K562 (cell line): Measurements from ENCODE around the gene TSPAN3. TPM values are rescaled to one million over a fixed set of nuclear protein-coding genes. Genes with fewer than 3 reads are reported as not detected.

ENCODE experiments used
- ATAC-seq: fragments of 200-7000 bp; cut with Tn5 transposase; 3 replicates; pipeline ENCODE4 v1.9.1; 2020; ENCODE audit warnings: moderate library complexity
- BruUV-seq: library from RNA; stranded (reverse); fragments of 400-500 nt; replicated peaks from 2 replicates; lab custom pipeline; 2021; lab: Mats Ljungman, UMichigan
- CTCF ChIA-PET: fragments of 300-600 bp; formaldehyde crosslinking; extraction: SDS; loops from one replicate; lab custom pipeline; 2021; ENCODE audit warnings: low intra/inter-chr PET ratio; lab: Yijun Ruan, JAX
- POLR2A ChIA-PET: fragments of 300-600, 350-650 bp; sonication (Branson Sonifier 250); formaldehyde crosslinking; extraction: SDS; loops from one replicate; lab custom pipeline; 2021; ENCODE audit warnings: antibody characterized with exemption, inconsistent platforms; lab: Yijun Ruan, JAX
- DNase-seq, 4 experiments: peaks; one replicate each; pipeline versions ENCODE4 v3.0.0 to v3.0.0-alpha.2; 2011 to 2018; ENCODE audit warnings: low spot score in 3 of 4, mixed read lengths in 3 of 4; ENCODE audit errors: extremely low read depth in 1 of 4
- FAIRE-seq: peaks from 2 replicates; lab custom pipeline; 2011; peaks lifted over from hg19 to GRCh38; lab: Jason Lieb, UNC
- H2AFZ ChIP-seq: 2 replicates; pipeline ENCODE4 v1.6.0; 2011; ENCODE audit warnings: low read depth, low read length, control low read depth, inconsistent platforms
- H3K27ac ChIP-seq: fragments of 200-600 bp; 3 replicates; pipeline ENCODE4 v1.8.0; 2011; ENCODE audit warnings: low read depth, mild to moderate bottlenecking, control low read depth, inconsistent platforms, low read length, moderate library complexity, mixed read lengths; ENCODE audit errors: extremely low read depth
- H3K27me3 ChIP-seq, 2 experiments: fragments of 300-600 bp in 1 of 2; 2 replicates in 1 of 2; 3 replicates in 1 of 2; pipeline versions ENCODE4 v1.6.0 to v1.8.0; 2011; ENCODE audit warnings: inconsistent platforms in 2 of 2, low read length in 2 of 2, mild to moderate bottlenecking in 1 of 2, mixed read lengths in 1 of 2, moderate library complexity in 1 of 2; ENCODE audit not compliant: control insufficient read depth in 2 of 2, insufficient read depth in 2 of 2
- H3K36me3 ChIP-seq: fragments of 300-600 bp; 3 replicates; pipeline ENCODE4 v1.8.0; 2011; ENCODE audit warnings: mild to moderate bottlenecking, low read length, inconsistent platforms; ENCODE audit not compliant: control insufficient read depth, insufficient read depth
- H3K4me1 ChIP-seq, 2 experiments: fragments of 200-600 bp in 1 of 2; replicated peaks in 1 of 2; 2 replicates in 1 of 2; 3 replicates in 1 of 2; pipeline versions ENCODE4 v1.5.1 to v1.8.0; 2011; ENCODE audit warnings: inconsistent platforms in 2 of 2, low read length in 2 of 2, mild to moderate bottlenecking in 1 of 2, mixed read lengths in 1 of 2, moderate library complexity in 1 of 2; ENCODE audit not compliant: control insufficient read depth in 2 of 2, insufficient read depth in 2 of 2
- H3K4me2 ChIP-seq: 2 replicates; pipeline ENCODE4 v1.6.1; 2011; ENCODE audit warnings: low read length, control low read depth, inconsistent platforms, mixed read lengths; ENCODE audit not compliant: insufficient read depth
- H3K4me3 ChIP-seq: fragments of 200-600 bp; sonication (generic), shearing (Covaris generic); 2 replicates; pipeline ENCODE4 v1.5.1; 2016; ENCODE audit warnings: control low read depth, inconsistent platforms
- H3K79me2 ChIP-seq: fragments of 200-600 bp; 3 replicates; pipeline ENCODE4 v1.8.0; 2011; ENCODE audit warnings: low read length, inconsistent platforms; ENCODE audit not compliant: control insufficient read depth, insufficient read depth
- H3K9ac ChIP-seq, 2 experiments: 2 replicates each; pipeline versions ENCODE4 v1.6.0 to v1.6.1; 2011; ENCODE audit warnings: low read depth in 2 of 2, low read length in 2 of 2, control low read depth in 1 of 2, inconsistent platforms in 1 of 2, mild to moderate bottlenecking in 1 of 2, mixed read lengths in 1 of 2; ENCODE audit not compliant: insufficient read depth in 1 of 2
- H3K9me1 ChIP-seq: one replicate; pipeline ENCODE4 v1.6.0; 2011; ENCODE audit warnings: inconsistent platforms, mild to moderate bottlenecking, low read length, moderate library complexity; ENCODE audit not compliant: control insufficient read depth, insufficient read depth
- H3K9me3 ChIP-seq: replicated peaks from 2 replicates; pipeline ENCODE4 v1.5.1; 2011; ENCODE audit warnings: low read depth, low read length, inconsistent platforms; ENCODE audit not compliant: control insufficient read depth, insufficient read depth
- H4K20me1 ChIP-seq: replicated peaks from 2 replicates; pipeline ENCODE4 v1.6.1; 2011; ENCODE audit warnings: low read length, inconsistent platforms, mixed read lengths; ENCODE audit not compliant: control insufficient read depth, insufficient read depth
- ARID1B ChIP-seq: fragments of 450-650 bp; IDR thresholded peaks from 2 replicates; pipeline ENCODE4 v1.6.1; 2016; ENCODE audit warnings: antibody characterized with exemption, mild to moderate bottlenecking, inconsistent platforms
- CAMTA2 ChIP-seq: fragments of 250-450 bp; sonication (Bioruptor Pico); conservative IDR thresholded peaks from 2 replicates; pipeline ENCODE4 v1.5.1; 2022
- CCNT2 ChIP-seq: IDR thresholded peaks from 2 replicates; pipeline ENCODE4 v1.6.1; 2011; ENCODE audit warnings: borderline replicate concordance, low read depth, mild to moderate bottlenecking, moderate library complexity, mixed read lengths, low read length; ENCODE audit not compliant: insufficient read length; ENCODE audit errors: extremely low read depth
- FOXJ3 ChIP-seq: sonication (generic); formaldehyde crosslinking; IDR thresholded peaks from 2 replicates; pipeline ENCODE4 v1.4.0; 2020; ENCODE audit warnings: mild to moderate bottlenecking, missing genetic modification reagents
- GTF2A2 ChIP-seq: IDR thresholded peaks from 2 replicates; pipeline ENCODE4 v1.6.1; 2016; ENCODE audit warnings: mild to moderate bottlenecking, missing genetic modification characterization, missing compliant biosample characterization
- JUND ChIP-seq, 2 experiments: IDR thresholded peaks; 2 replicates in 1 of 2; 3 replicates in 1 of 2; pipeline ENCODE4 v1.6.1; 2011; ENCODE audit warnings: borderline replicate concordance in 2 of 2, low read depth in 2 of 2, low read length in 2 of 2, improper control_type of control experiment in 1 of 2, missing biosample characterization in 1 of 2, missing genetic modification characterization in 1 of 2, missing genetic modification reagents in 1 of 2
- POLR2G ChIP-seq: fragments of 200-400 bp; formaldehyde crosslinking; IDR thresholded peaks from 2 replicates; pipeline ENCODE4 v1.6.1; 2017; ENCODE audit warnings: low read depth, mild to moderate bottlenecking, antibody characterized with exemption, low read length, moderate library complexity
- RNF2 ChIP-seq: sonication (generic); IDR thresholded peaks from 2 replicates; pipeline ENCODE4 v1.6.1; 2016
- SETDB1 ChIP-seq: IDR thresholded peaks from one replicate; pipeline ENCODE4 v1.6.1; 2012; ENCODE audit warnings: low read length, control low read depth, inconsistent platforms
- TEAD4 ChIP-seq, 2 experiments: sonication (generic) in 1 of 2; formaldehyde crosslinking in 1 of 2; IDR thresholded peaks; 2 replicates each; pipeline versions ENCODE4 v1.6.1 to v1.8.0; 2012 to 2022; ENCODE audit warnings: borderline replicate concordance in 1 of 2, inconsistent platforms in 1 of 2, low read length in 1 of 2, mild to moderate bottlenecking in 1 of 2, missing genetic modification reagents in 1 of 2
- ZNF143 ChIP-seq: sonication (generic); formaldehyde crosslinking; IDR thresholded peaks from 2 replicates; pipeline ENCODE4 v1.9.0; 2022; ENCODE audit warnings: mild to moderate bottlenecking, missing genetic modification reagents
- ZNF184 ChIP-seq: sonication (generic); formaldehyde crosslinking; IDR thresholded peaks from 2 replicates; pipeline ENCODE4 v1.5.0; 2020; ENCODE audit warnings: missing genetic modification reagents
- WGBS: fragments of 100-300 bp; shearing (Covaris generic); methylation state at CpG from one replicate; pipeline ENCODE4 v1.1.6; 2016; ENCODE audit warnings: low coverage, mixed read lengths; ENCODE audit not compliant: insufficient coverage; ENCODE audit errors: missing lambda C conversion rate; 5-methylcytosine and 5-hydroxymethylcytosine counted together
- in situ Hi-C: fragments of 300-500 bp; cut with MboI; formaldehyde crosslinking; loops from 4 replicates; pipeline ENCODE4 v1.15.0; 2018; ENCODE audit warnings: inconsistent platforms, mixed read lengths
- intact Hi-C: fragments of 100-400 bp; cut with micrococcal nuclease; formaldehyde crosslinking; loops from 2 replicates; pipeline ENCODE4 v1.14.2; 2022
- polyA plus RNA-seq, 8 experiments: library from polyadenylated mRNA; depleted of rRNA in 4 of 8; stranded (reverse) in 5 of 8; unstranded in 3 of 8; fragments of >200 nt; fragmentation: Nextera tagmentation in 2 of 8; fragmentation: Illumina TruSeq in 1 of 8; extraction: Ambion mirVana in 2 of 8; extraction: Trizol in 1 of 8; gene quantifications; 2 replicates each; pipeline versions ENCODE4 v1.2.1 to v1.2.3, GENCODE V29; 2011 to 2014; ENCODE audit warnings: inconsistent platforms in 1 of 8, missing spikeins in 1 of 8
- total RNA-seq, 7 experiments: library from RNA; depleted of rRNA in 6 of 7; stranded (reverse); fragments of >200 nt in 6 of 7; fragmentation: Illumina TruSeq in 2 of 7; extraction: Trizol in 2 of 7; gene quantifications; 2 replicates each; pipeline versions ENCODE4 v1.2.1 to v1.2.3, GENCODE V29; 2011 to 2021; ENCODE audit warnings: low replicate concordance in 1 of 7
- TF ChIP-seq, protein P1 (sequence below): fragments of 450-650 bp; formaldehyde crosslinking; IDR thresholded peaks from 2 replicates; pipeline ENCODE4 v1.4.0; 2020; ENCODE audit warnings: mild to moderate bottlenecking, moderate library complexity
- TF ChIP-seq, protein P2 (sequence below): IDR thresholded peaks from 3 replicates; pipeline ENCODE4 v1.6.1; 2011; ENCODE audit warnings: borderline replicate concordance, mild to moderate bottlenecking; ENCODE audit not compliant: insufficient read length, insufficient read depth
- TF ChIP-seq, protein P3 (sequence below), 2 experiments: fragments of 450-650 bp in 1 of 2; sonication (generic) in 1 of 2; formaldehyde crosslinking in 1 of 2; IDR thresholded peaks in 1 of 2; conservative IDR thresholded peaks in 1 of 2; 2 replicates each; pipeline versions ENCODE4 v1.6.1 to v1.8.1; 2016 to 2023; ENCODE audit warnings: mild to moderate bottlenecking in 2 of 2, moderate library complexity in 2 of 2, inconsistent platforms in 1 of 2, missing genetic modification reagents in 1 of 2
- TF ChIP-seq, protein P4 (sequence below): fragments of 450-650 bp; IDR thresholded peaks from 2 replicates; pipeline ENCODE4 v1.7.0; 2016; ENCODE audit warnings: borderline replicate concordance

The TSPAN3 gene
- total and polyA plus RNA-seq, 9 of the 15 experiments (the other 6 are each of a cell fraction or from before 2014, with no cell fraction given), result 14.3 to 144 (median 71.1) TPM

DNA sequence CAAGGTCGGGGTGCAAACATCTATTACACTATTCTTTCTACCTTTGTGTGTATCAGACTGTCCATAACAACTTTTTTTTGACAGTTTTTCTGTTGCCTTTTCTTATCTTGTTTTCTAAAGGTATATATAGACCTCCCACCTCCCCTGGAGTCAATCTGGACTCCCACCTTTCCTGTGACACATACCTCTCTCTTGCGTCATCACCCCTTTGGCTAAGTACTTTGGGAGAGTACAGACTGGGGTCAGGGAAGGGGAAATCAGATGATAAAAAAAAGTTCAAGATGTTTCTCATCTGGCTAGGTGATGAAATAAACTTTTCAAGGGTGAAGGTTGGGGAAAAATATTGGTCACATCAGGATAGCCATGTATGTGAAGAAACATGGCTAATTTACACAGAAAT, 17.2 kb downstream of the TSPAN3 start:
- Histone ChIP-seq H2AFZ (no peak overlapping the region), H3K27me3 (no peaks in the 10 kb centered on the region), H3K79me2 (no peaks in the 10 kb centered on the region), H4K20me1 (no peaks in the 10 kb centered on the region), H3K4me2 (no peak overlapping the region), H3K9me3 (no peaks in the 10 kb centered on the region), H3K9ac (no peak overlapping the region), H3K36me3 (peaks cover 35% of the 10 kb centered on the region), H3K9me1 (no peaks in the 10 kb centered on the region), H3K27ac (no peak overlapping the region), H3K4me1 (peaks cover 0 to 5% of the 10 kb centered on the region in 2 experiments; a peak in 1 of 5 replicates), H3K4me3 (no peak overlapping the region)
- intact Hi-C loops, result no loop called here
- no TSS peak for BruUV-seq
- in situ Hi-C loops, result no loop called here
- ChIA-PET CTCF (no interaction called here), POLR2A (no interaction called here)
- WGBS, result 55% methylated on average over 2 of the region's 2 CpGs
- peak; percentile 51; the same call in 2 of the 3 replicates for ATAC-seq
- peak; percentile 23 for FAIRE-seq
- DNase-seq, result peak in 2 of 4 experiments; percentile 46 to 50
- peak; percentile 31 for TF ChIP-seq ARID1B
- TF ChIP-seq FOXJ3 (CRISPR knock-in tag), result no peak
- TF ChIP-seq GTF2A2, result no peak
- no peak for TF ChIP-seq CCNT2
- TF ChIP-seq, protein P1, sequence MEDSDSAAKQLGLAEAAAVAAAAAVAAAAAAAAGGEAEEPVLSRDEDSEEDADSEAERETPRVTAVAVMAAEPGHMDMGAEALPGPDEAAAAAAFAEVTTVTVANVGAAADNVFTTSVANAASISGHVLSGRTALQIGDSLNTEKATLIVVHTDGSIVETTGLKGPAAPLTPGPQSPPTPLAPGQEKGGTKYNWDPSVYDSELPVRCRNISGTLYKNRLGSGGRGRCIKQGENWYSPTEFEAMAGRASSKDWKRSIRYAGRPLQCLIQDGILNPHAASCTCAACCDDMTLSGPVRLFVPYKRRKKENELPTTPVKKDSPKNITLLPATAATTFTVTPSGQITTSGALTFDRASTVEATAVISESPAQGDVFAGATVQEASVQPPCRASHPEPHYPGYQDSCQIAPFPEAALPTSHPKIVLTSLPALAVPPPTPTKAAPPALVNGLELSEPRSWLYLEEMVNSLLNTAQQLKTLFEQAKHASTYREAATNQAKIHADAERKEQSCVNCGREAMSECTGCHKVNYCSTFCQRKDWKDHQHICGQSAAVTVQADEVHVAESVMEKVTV (CRISPR knock-in tag), result no peak
- peak; percentile 17; the same call in 1 of the 2 replicates for TF ChIP-seq TEAD4 (IDR thresholded peaks at IDR 0.05; ENCODE audit: low read length)
- no peak for TF ChIP-seq TEAD4 (CRISPR knock-in tag; IDR thresholded peaks at IDR 0.05; ENCODE audit: borderline replicate concordance)
- no peak for TF ChIP-seq ZNF184
- TF ChIP-seq CAMTA2 (CRISPR knock-in tag), result no peak
- TF ChIP-seq JUND (IDR thresholded peaks at IDR 0.05; ENCODE audit: borderline replicate concordance, low read depth, low read length), result 0 out of 2 replicates have a peak, but pooled peaks have one; percentile 37
- no peak for TF ChIP-seq JUND (tag; IDR thresholded peaks at IDR 0.05; ENCODE audit: borderline replicate concordance, low read depth, low read length)
- TF ChIP-seq, protein P2, sequence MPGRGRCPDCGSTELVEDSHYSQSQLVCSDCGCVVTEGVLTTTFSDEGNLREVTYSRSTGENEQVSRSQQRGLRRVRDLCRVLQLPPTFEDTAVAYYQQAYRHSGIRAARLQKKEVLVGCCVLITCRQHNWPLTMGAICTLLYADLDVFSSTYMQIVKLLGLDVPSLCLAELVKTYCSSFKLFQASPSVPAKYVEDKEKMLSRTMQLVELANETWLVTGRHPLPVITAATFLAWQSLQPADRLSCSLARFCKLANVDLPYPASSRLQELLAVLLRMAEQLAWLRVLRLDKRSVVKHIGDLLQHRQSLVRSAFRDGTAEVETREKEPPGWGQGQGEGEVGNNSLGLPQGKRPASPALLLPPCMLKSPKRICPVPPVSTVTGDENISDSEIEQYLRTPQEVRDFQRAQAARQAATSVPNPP, result no peak
- TF ChIP-seq POLR2G, result no peak
- no peak for TF ChIP-seq SETDB1
- TF ChIP-seq, protein P3, sequence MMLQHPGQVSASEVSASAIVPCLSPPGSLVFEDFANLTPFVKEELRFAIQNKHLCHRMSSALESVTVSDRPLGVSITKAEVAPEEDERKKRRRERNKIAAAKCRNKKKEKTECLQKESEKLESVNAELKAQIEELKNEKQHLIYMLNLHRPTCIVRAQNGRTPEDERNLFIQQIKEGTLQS (IDR thresholded peaks at IDR 0.05), result peak; percentile 88
- TF ChIP-seq, protein P3 (CRISPR knock-in tag; conservative IDR thresholded peaks at IDR 0.05), result no peak
- TF ChIP-seq, protein P4, sequence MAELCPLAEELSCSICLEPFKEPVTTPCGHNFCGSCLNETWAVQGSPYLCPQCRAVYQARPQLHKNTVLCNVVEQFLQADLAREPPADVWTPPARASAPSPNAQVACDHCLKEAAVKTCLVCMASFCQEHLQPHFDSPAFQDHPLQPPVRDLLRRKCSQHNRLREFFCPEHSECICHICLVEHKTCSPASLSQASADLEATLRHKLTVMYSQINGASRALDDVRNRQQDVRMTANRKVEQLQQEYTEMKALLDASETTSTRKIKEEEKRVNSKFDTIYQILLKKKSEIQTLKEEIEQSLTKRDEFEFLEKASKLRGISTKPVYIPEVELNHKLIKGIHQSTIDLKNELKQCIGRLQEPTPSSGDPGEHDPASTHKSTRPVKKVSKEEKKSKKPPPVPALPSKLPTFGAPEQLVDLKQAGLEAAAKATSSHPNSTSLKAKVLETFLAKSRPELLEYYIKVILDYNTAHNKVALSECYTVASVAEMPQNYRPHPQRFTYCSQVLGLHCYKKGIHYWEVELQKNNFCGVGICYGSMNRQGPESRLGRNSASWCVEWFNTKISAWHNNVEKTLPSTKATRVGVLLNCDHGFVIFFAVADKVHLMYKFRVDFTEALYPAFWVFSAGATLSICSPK, result no peak
- no peak for TF ChIP-seq RNF2
- TF ChIP-seq ZNF143 (CRISPR knock-in tag), result no peak
